Measurements from ENCODE around the gene SAP130. TPM values are rescaled to one million over a fixed set of nuclear protein-coding genes. Genes with fewer than 3 reads are reported as not detected.
"Not testable (repeated sequence)": the region's sequence is repeated elsewhere in the genome, so short reads cannot be mapped to it uniquely, and the experiment has no call there.

The SAP130 gene
- total RNA-seq, 1 experiment from 2014 or later: 16.0 TPM

GRCh38 chr2:127953128-127953718 lies 74.6 kb downstream of the SAP130 start:
- no peak for DNase-seq (ENCODE audit: low read depth)

GRCh38 chr2:127951026-127951425 lies 76.8 kb downstream of the SAP130 start:
- no peak for DNase-seq (ENCODE audit: low read depth)

GRCh38 chr2:127950264-127950663 lies 77.6 kb downstream of the SAP130 start:
- no peak for DNase-seq (ENCODE audit: low read depth)

- DNase-seq (ENCODE audit: low read depth): no peak
Observed at GRCh38 chr2:127945281-127945680, 82.6 kb downstream of the SAP130 start.

- no peak for DNase-seq (ENCODE audit: low read depth)
Observed at GRCh38 chr2:127943186-127943585, 84.7 kb downstream of the SAP130 start.

- no peak for DNase-seq (ENCODE audit: low read depth)
Observed at GRCh38 chr2:127942002-127942401, 85.9 kb downstream of the SAP130 start.

GRCh38 chr2:127941461-127941860 lies 86.4 kb downstream of the SAP130 start:
- no peak for DNase-seq (ENCODE audit: low read depth)

GRCh38 chr2:127940641-127941040 lies 87.2 kb downstream of the SAP130 start:
- DNase-seq (ENCODE audit: low read depth): no peak

GRCh38 chr2:127935337-127935736 lies 92.5 kb downstream of the SAP130 start:
- no peak for DNase-seq (ENCODE audit: low read depth)

GRCh38 chr2:127932199-127932876 lies 95.5 kb downstream of the SAP130 start:
- peak; percentile 84 for DNase-seq (ENCODE audit: low read depth)

GRCh38 chr2:127929449-127929848 lies 98.4 kb downstream of the SAP130 start:
- DNase-seq (ENCODE audit: low read depth): no peak

- no peak for DNase-seq (ENCODE audit: low read depth)
Observed at GRCh38 chr2:127927384-127927783, 100.5 kb downstream of the SAP130 start.

GRCh38 chr2:127917916-127918315 lies 109.9 kb downstream of the SAP130 start:
- peak; percentile 15 for DNase-seq (ENCODE audit: low read depth)

GRCh38 chr2:127913808-127914457 lies 113.9 kb downstream of the SAP130 start:
- DNase-seq (ENCODE audit: low read depth): peak; percentile 18

- no peak for DNase-seq (ENCODE audit: low read depth)
Observed at GRCh38 chr2:127911737-127912136, 116.1 kb downstream of the SAP130 start.

- DNase-seq (ENCODE audit: low read depth): no peak
Observed at GRCh38 chr2:127910415-127910814, 117.4 kb downstream of the SAP130 start.

GRCh38 chr2:127909019-127909418 lies 118.8 kb downstream of the SAP130 start:
- DNase-seq (ENCODE audit: low read depth): no peak

GRCh38 chr2:127907733-127908400 lies 120.0 kb downstream of the SAP130 start:
- not testable (repeated sequence) for DNase-seq (ENCODE audit: low read depth)

- DNase-seq (ENCODE audit: low read depth): no peak
Observed at GRCh38 chr2:127906206-127906926, 121.5 kb downstream of the SAP130 start.

- DNase-seq (ENCODE audit: low read depth): no peak
Observed at GRCh38 chr2:127901339-127902056, 126.4 kb downstream of the SAP130 start.

Data from LHCN-M2 (cell line).